Endothelial cell of umbilical vein (primary cell): ENCODE measurements around the gene GTF3C6. TPM values are rescaled to one million over a fixed set of nuclear protein-coding genes. Genes with fewer than 3 reads are reported as not detected.
"Not testable (repeated sequence)": the region's sequence is repeated elsewhere in the genome, so short reads cannot be mapped to it uniquely, and the experiment has no call there.

Experiments
- BruUV-seq: library from RNA; stranded (reverse); fragments of 400-500 nt; replicated peaks from 2 replicates; lab custom pipeline; 2021; lab: Mats Ljungman, UMichigan
- CTCF ChIA-PET: fragments of 300-600, 350-600 bp; sonication (Branson Sonifier 250); formaldehyde crosslinking; loops from one replicate; lab custom pipeline; 2021; ENCODE audit warnings: antibody characterized with exemption, inconsistent platforms; lab: Charles Lee
- POLR2A ChIA-PET: fragments of 300-600, 350-600 bp; sonication (Branson Sonifier 250); formaldehyde crosslinking; loops from one replicate; lab custom pipeline; 2021; ENCODE audit warnings: antibody characterized with exemption, inconsistent platforms; lab: Charles Lee
- DNase-seq: peaks from one replicate; pipeline ENCODE4 v3.0.0-alpha.2; 2011; ENCODE audit warnings: low read depth, low spot score
- FAIRE-seq: peaks from 2 replicates; lab custom pipeline; 2011; peaks lifted over from hg19 to GRCh38; lab: Jason Lieb, UNC
- H2AFZ ChIP-seq: 2 replicates; pipeline ENCODE4 v1.6.0; 2012; ENCODE audit warnings: low read depth, low read length, control low read depth, inconsistent platforms
- H3K27ac ChIP-seq: 2 replicates; pipeline ENCODE4 v1.5.1; 2011; ENCODE audit warnings: low read depth, mild to moderate bottlenecking, control low read depth, low read length, moderate library complexity; ENCODE audit not compliant: insufficient read depth
- H3K27me3 ChIP-seq, 2 experiments: 2 replicates each; pipeline versions ENCODE4 v1.6.0 to v1.6.1; 2011; ENCODE audit warnings: low read length in 2 of 2, mixed read lengths in 1 of 2; ENCODE audit not compliant: control insufficient read depth in 2 of 2, insufficient read depth in 2 of 2
- H3K36me3 ChIP-seq, 2 experiments: 2 replicates in 1 of 2; 3 replicates in 1 of 2; pipeline ENCODE4 v1.5.1; 2011; ENCODE audit warnings: low read length in 2 of 2, mild to moderate bottlenecking in 1 of 2, moderate library complexity in 1 of 2; ENCODE audit not compliant: control insufficient read depth in 2 of 2, insufficient read depth in 2 of 2; ENCODE audit errors: extremely low read depth in 1 of 2
- H3K4me1 ChIP-seq: 3 replicates; pipeline ENCODE4 v1.5.1; 2011; ENCODE audit warnings: mild to moderate bottlenecking, low read length; ENCODE audit not compliant: control insufficient read depth, insufficient read depth; ENCODE audit errors: extremely low read depth
- H3K4me2 ChIP-seq: 2 replicates; pipeline ENCODE4 v1.6.1; 2011; ENCODE audit warnings: low read length, control low read depth, mixed read lengths; ENCODE audit not compliant: insufficient read depth
- H3K4me3 ChIP-seq, 3 experiments: fragments of 200-600 bp in 1 of 3; sonication (generic), shearing (Covaris generic) in 1 of 3; replicated peaks in 1 of 3; 2 replicates each; pipeline ENCODE4 v1.5.1; 2011 to 2016; ENCODE audit warnings: control low read depth in 3 of 3, low read length in 3 of 3, mild to moderate bottlenecking in 2 of 3, inconsistent platforms in 1 of 3, low read depth in 1 of 3, moderate library complexity in 1 of 3; ENCODE audit not compliant: insufficient read depth in 1 of 3
- H3K79me2 ChIP-seq: 2 replicates; pipeline ENCODE4 v1.6.0; 2012; ENCODE audit warnings: low read length, inconsistent platforms; ENCODE audit not compliant: control insufficient read depth, insufficient read depth
- H3K9ac ChIP-seq: replicated peaks from 2 replicates; pipeline ENCODE3; 2011; ENCODE audit warnings: low read length, control low read depth; ENCODE audit not compliant: insufficient read depth; ENCODE audit errors: extremely low read depth
- H3K9me1 ChIP-seq: replicated peaks from 3 replicates; pipeline ENCODE4 v1.6.0; 2011; ENCODE audit warnings: mild to moderate bottlenecking, low read length; ENCODE audit not compliant: control insufficient read depth, insufficient read depth; ENCODE audit errors: extremely low read depth
- H3K9me3 ChIP-seq: replicated peaks from 2 replicates; pipeline ENCODE4 v1.5.1; 2012; ENCODE audit warnings: low read length, inconsistent platforms; ENCODE audit not compliant: control insufficient read depth, insufficient read depth
- H4K20me1 ChIP-seq: replicated peaks from 2 replicates; pipeline ENCODE3; 2011; ENCODE audit warnings: mild to moderate bottlenecking, low read length; ENCODE audit not compliant: control insufficient read depth, insufficient read depth; ENCODE audit errors: extremely low read depth
- EZH2 ChIP-seq: IDR thresholded peaks from 2 replicates; pipeline ENCODE4 v1.6.1; 2012; ENCODE audit warnings: borderline replicate concordance, low read depth, mild to moderate bottlenecking, moderate library complexity, low read length, inconsistent platforms; ENCODE audit not compliant: severe bottlenecking
- FOS ChIP-seq: IDR thresholded peaks from 2 replicates; pipeline ENCODE4 v1.6.1; 2011; ENCODE audit warnings: mild to moderate bottlenecking, low read length, moderate library complexity, borderline replicate concordance; ENCODE audit not compliant: insufficient read depth
- GATA2 ChIP-seq: IDR thresholded peaks from 2 replicates; pipeline ENCODE4 v1.7.0; 2011; ENCODE audit warnings: low read depth, mild to moderate bottlenecking, moderate library complexity, mixed read lengths, low read length; ENCODE audit not compliant: insufficient read length, insufficient read depth
- JUN ChIP-seq: IDR thresholded peaks from 2 replicates; pipeline ENCODE4 v1.6.1; 2011; ENCODE audit warnings: borderline replicate concordance, low read depth; ENCODE audit not compliant: insufficient read length, insufficient read depth
- MAX ChIP-seq: IDR thresholded peaks from 2 replicates; pipeline ENCODE4 v1.6.1; 2011; ENCODE audit not compliant: insufficient read depth, insufficient read length
- MYC ChIP-seq: IDR thresholded peaks from one replicate; pipeline ENCODE4 v1.6.1; 2011; ENCODE audit warnings: mild to moderate bottlenecking, low read depth, low read length
- POLR2A ChIP-seq: IDR thresholded peaks from 2 replicates; pipeline ENCODE4 v1.6.1; 2012; ENCODE audit warnings: low read depth, mild to moderate bottlenecking, control low read depth, low read length
- POLR2AphosphoS5 ChIP-seq: IDR thresholded peaks from 2 replicates; pipeline ENCODE4 v1.6.1; 2012; ENCODE audit warnings: low read depth, mild to moderate bottlenecking, control low read depth, low read length, moderate library complexity; ENCODE audit not compliant: insufficient read depth
- dilution Hi-C: fragments of 300-500 bp; cut with MboI; formaldehyde crosslinking; loops from one replicate; pipeline ENCODE4 v1.15.0; 2019; ENCODE audit warnings: low sequenced_read_pairs; ENCODE audit not compliant: extremely low pct_ligation_motif_present
- intact Hi-C: fragments of 100-400 bp; cut with micrococcal nuclease; formaldehyde crosslinking; loops from one replicate; pipeline ENCODE4 v1.10.0; 2022
- polyA plus RNA-seq, 4 experiments: library from polyadenylated mRNA; depleted of rRNA in 3 of 4; stranded (reverse) in 3 of 4; unstranded in 1 of 4; fragments of >200 nt; gene quantifications; 2 replicates each; pipeline versions ENCODE4 v1.2.1 to v1.2.3, GENCODE V29; 2011 to 2012; ENCODE audit warnings: missing spikeins in 1 of 4
- total RNA-seq: library from RNA; stranded (reverse); gene quantifications from 2 replicates; pipeline ENCODE4 v1.2.3, GENCODE V29; 2021
- TF ChIP-seq, protein P1 (sequence below), 2 donors: IDR thresholded peaks; 1 replicate in 1 of 2; 2 replicates in 1 of 2; pipeline ENCODE4 v1.5.1; 2011; ENCODE audit warnings: low read length in 2 of 2, mild to moderate bottlenecking in 2 of 2, moderate library complexity in 2 of 2, control low read depth in 1 of 2, inconsistent platforms in 1 of 2, low read depth in 1 of 2; ENCODE audit not compliant: insufficient read depth in 1 of 2; ENCODE audit errors: extremely low read depth in 1 of 2

GTF3C6 gene
- total and polyA plus RNA-seq, 2 donors (not counting 3 experiments of a cell fraction or from before 2014, with no cell fraction given): 12.1 to 88.1 TPM

- H3K9me3 ChIP-seq: no peaks in the 10 kb centered on the region
- BruUV-seq: no TSS peak
- TF ChIP-seq FOS (no peak), MYC (no peak), MAX (no peak), JUN (no peak), POLR2AphosphoS5 (no peak), GATA2 (no peak), EZH2 (no peak), POLR2A (no peak)
- TF ChIP-seq, protein P1, sequence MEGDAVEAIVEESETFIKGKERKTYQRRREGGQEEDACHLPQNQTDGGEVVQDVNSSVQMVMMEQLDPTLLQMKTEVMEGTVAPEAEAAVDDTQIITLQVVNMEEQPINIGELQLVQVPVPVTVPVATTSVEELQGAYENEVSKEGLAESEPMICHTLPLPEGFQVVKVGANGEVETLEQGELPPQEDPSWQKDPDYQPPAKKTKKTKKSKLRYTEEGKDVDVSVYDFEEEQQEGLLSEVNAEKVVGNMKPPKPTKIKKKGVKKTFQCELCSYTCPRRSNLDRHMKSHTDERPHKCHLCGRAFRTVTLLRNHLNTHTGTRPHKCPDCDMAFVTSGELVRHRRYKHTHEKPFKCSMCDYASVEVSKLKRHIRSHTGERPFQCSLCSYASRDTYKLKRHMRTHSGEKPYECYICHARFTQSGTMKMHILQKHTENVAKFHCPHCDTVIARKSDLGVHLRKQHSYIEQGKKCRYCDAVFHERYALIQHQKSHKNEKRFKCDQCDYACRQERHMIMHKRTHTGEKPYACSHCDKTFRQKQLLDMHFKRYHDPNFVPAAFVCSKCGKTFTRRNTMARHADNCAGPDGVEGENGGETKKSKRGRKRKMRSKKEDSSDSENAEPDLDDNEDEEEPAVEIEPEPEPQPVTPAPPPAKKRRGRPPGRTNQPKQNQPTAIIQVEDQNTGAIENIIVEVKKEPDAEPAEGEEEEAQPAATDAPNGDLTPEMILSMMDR (IDR thresholded peaks at IDR 0.05; ENCODE audit: extremely low read depth in 1 of 2, insufficient read depth in 1 of 2, low read depth in 1 of 2, low read length in 2 of 2): no peak
- H3K4me1 ChIP-seq: peaks cover 6% of the 10 kb centered on the region
- H3K27me3 ChIP-seq: no peaks in the 10 kb centered on the region
- no peak overlapping the region for H3K27ac ChIP-seq
- dilution Hi-C loops (no loop called here), intact Hi-C loops (no loop called here)
- no peaks in the 10 kb centered on the region for H3K36me3 ChIP-seq
- no peak overlapping the region for H3K4me3 ChIP-seq
- H2AFZ ChIP-seq: no peak overlapping the region
- peaks cover 6% of the 10 kb centered on the region for H3K79me2 ChIP-seq
- H3K9ac ChIP-seq: no peak overlapping the region
- no peaks in the 10 kb centered on the region for H3K9me1 ChIP-seq
- DNase-seq: no peak
- CTCF ChIA-PET: interaction anchor here (0.9 to 2.1 kb wide), 5 partner anchors 13 to 278 kb away, joined by 3 to 6 read pairs (median 4); partner anchors contain the start of gene RPF2
- POLR2A ChIA-PET: interaction anchor here (1.2 kb wide), 1 partner anchor 86 kb away, joined by 4 read pairs; the partner anchor contains the start of gene AMD1
- H4K20me1 ChIP-seq: no peaks in the 10 kb centered on the region
- no peak overlapping the region for H3K4me2 ChIP-seq
- no peak for FAIRE-seq
Observed at GRCh38 chr6:110960014-110960390, 1.5 kb downstream of the GTF3C6 start.

DNA sequence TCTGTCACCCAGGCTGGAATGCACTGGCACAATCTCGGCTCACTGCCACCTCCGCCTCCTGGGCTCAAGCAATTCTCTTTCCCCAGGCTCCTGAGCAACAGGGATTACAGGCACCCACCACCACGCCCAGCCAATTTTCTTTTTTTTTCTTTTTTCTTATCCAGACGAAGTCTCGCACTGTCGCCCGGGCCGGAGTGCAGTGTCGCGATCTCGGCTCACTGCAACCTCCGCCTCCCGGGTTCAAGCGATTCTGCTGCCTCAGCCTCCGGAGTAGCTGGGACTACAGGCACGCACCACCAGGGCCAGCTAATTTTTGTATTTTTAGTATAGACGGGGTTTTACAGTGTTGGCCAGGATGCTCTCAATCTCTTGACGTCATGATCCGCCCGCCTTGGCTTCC lies 4.1 kb downstream of the GTF3C6 start:
- POLR2A ChIA-PET, FAIRE-seq: not testable (repeated sequence)

More for the DNA sequence above, 4.1 kb downstream of the GTF3C6 start:
- CTCF ChIA-PET, H3K9me3 ChIP-seq, H2AFZ ChIP-seq, H3K79me2 ChIP-seq, intact Hi-C loops, H4K20me1 ChIP-seq, DNase-seq, H3K4me1 ChIP-seq, H3K9me1 ChIP-seq, H3K4me3 ChIP-seq, H3K27ac ChIP-seq, H3K27me3 ChIP-seq, BruUV-seq, H3K9ac ChIP-seq, H3K36me3 ChIP-seq, H3K4me2 ChIP-seq, dilution Hi-C loops: not testable (repeated sequence)
